Measurements from ENCODE around the gene STYXL1. TPM values are rescaled to one million over a fixed set of nuclear protein-coding genes. Genes with fewer than 3 reads are reported as not detected.

The STYXL1 gene
- total RNA-seq, 8 experiments from 2014 or later = 33.3 to 63.4 (median 42.4) TPM

DNA sequence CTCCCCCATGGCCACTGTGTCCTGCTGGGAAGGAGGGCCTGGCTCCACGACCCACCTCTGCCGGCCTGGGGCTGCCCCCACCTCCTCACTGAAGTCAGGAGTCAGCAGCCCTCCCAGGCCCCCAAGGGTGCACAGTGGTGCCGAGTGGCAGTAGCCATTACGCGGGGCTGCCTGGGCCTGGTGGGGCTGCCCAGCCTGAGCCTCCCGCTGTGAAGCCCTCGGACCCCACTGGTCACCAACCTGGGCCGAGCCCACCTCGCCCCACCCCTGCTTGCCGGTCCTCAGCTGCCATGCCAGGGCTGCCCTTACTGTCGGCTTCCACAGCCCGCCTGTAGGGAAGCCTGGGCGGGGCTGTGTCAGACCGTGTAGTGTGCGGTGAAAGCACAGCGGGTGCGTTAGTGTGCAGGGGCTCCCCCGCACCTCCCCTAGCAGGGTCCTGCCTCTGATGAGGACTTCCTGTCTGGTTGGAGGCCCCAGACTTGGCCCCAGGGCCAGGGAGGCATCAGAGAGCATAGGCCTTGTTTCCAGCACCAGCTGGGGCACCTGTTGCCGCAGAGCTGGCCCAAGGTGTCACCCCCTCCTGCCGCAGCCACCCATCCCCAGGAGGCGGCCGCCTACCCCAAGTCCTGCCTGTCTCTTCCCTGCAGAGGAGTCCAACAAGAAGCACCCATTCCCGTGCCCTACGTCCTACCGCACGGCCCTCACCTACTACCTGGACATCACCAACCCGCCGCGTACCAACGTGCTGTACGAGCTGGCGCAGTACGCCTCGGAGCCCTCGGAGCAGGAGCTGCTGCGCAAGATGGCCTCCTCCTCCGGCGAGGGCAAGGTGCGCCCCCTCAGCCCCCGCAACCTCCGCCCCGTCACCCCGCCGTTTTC lies 63.4 kb downstream of the STYXL1 start:
- Histone ChIP-seq H3K4me3 (no peak overlapping the region), H3K4me1 (replicated peaks in 1 of 2) (no peaks in the 10 kb centered on the region), H3K27ac (no peak overlapping the region)
- ATAC-seq (replicated peaks in 6 of 8) = peak in 3 of 8 experiments; percentile 9 to 12 (median 12)
- WGBS, 10 experiments = 100% methylated on average over 1 of the region's 44 CpGs; no CpG with 5 or more reads in 9 of the 10 experiments
- in situ Hi-C loops (cut with MboI; ENCODE audit: low pct_unique_long_range_greater_than_20kb in 2 of 9, low sequenced_read_pairs in 9 of 9, unreplicated experiment in 9 of 9) = no loop called here

DNA sequence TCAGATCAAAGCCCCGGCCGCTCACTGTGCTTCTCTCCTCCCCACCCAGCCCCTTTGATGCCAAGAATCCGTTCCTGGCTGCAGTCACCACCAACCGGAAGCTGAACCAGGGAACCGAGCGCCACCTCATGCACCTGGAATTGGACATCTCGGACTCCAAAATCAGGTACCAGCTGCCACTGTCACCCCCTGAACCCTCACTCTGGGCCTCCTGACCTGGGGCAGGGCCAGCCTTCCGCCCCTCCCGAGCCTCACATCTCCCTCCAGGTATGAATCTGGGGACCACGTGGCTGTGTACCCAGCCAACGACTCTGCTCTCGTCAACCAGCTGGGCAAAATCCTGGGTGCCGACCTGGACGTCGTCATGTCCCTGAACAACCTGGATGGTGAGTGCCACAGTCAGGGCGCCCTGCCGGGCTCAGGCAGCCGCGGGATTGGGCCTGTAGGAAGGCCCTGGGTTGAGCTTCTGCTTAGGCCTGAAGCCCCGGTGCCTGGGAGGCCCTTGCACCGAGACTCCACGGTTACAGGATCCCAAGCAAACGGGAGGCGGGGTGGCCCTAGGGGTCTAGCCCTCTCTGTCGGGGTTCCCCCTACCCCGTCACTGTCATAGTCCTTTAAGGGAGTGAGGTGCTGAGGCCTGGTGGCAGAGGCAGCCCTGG lies 64.2 kb downstream of the STYXL1 start:
- H3K27ac ChIP-seq = no peak overlapping the region
- no peak for ATAC-seq (replicated peaks in 6 of 8)
- in situ Hi-C loops (cut with MboI; ENCODE audit: low pct_unique_long_range_greater_than_20kb in 2 of 9, low sequenced_read_pairs in 9 of 9, unreplicated experiment in 9 of 9) = no loop called here
- H3K4me3 ChIP-seq = no peak overlapping the region
- no peaks in the 10 kb centered on the region for H3K4me1 ChIP-seq (replicated peaks in 1 of 2)
- 80 to 92% (median 89%) methylated on average over 2 to 5 of the region's 26 CpGs; no CpG with 5 or more reads in 7 of the 10 experiments for WGBS, 10 experiments

- no peak overlapping the region for H3K27ac ChIP-seq
These were observed 65.3 kb downstream of the STYXL1 start for GRCh38 chr7:75982306-75983064.

GRCh38 chr7:75981453-75982305 lies 66.1 kb downstream of the STYXL1 start:
- in situ Hi-C loops (cut with MboI; ENCODE audit: low pct_unique_long_range_greater_than_20kb in 2 of 9, low sequenced_read_pairs in 9 of 9, unreplicated experiment in 9 of 9) = no loop called here
- Histone ChIP-seq H3K27ac (no peak overlapping the region), H3K4me1 (replicated peaks in 1 of 2) (peaks cover 5 to 9% of the 10 kb centered on the region in 2 donors), H3K4me3 (no peak overlapping the region)
- 40 to 100% (median 100%) methylated on average over 1 to 2 of the region's 38 CpGs; no CpG with 5 or more reads in 6 of the 10 experiments for WGBS, 10 experiments
- no peak for ATAC-seq (replicated peaks in 6 of 8)

More at GRCh38 chr7:75982306-75983064, 65.3 kb downstream of the STYXL1 start:
- no peak for ATAC-seq (replicated peaks in 6 of 8)
- Histone ChIP-seq H3K4me3 (no peak overlapping the region), H3K4me1 (replicated peaks in 1 of 2) (peaks cover 5 to 7% of the 10 kb centered on the region in 2 donors)
- in situ Hi-C loops (cut with MboI; ENCODE audit: low pct_unique_long_range_greater_than_20kb in 2 of 9, low sequenced_read_pairs in 9 of 9, unreplicated experiment in 9 of 9) = no loop called here
- WGBS, 10 experiments = 77 to 100% (median 94%) methylated on average over 1 to 8 of the region's 22 CpGs; no CpG with 5 or more reads in 5 of the 10 experiments

DNA sequence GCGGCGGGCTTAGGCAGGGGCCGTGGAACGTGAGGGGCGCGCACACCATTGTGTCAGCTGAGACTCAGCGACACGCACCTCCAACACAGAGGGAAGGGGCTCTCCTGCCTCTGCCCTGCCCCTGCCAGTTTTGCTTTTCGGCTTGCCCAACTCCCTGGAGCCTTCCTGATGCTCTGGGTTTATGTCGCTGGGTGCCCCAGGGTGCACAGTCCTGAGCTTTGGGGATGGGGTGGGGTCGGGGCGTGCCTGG lies 66.7 kb downstream of the STYXL1 start:
- Histone ChIP-seq H3K4me1 (replicated peaks in 1 of 2) (peaks cover 5 to 9% of the 10 kb centered on the region in 2 donors), H3K27ac (no peak overlapping the region), H3K4me3 (no peak overlapping the region)
- in situ Hi-C loops (cut with MboI; ENCODE audit: low pct_unique_long_range_greater_than_20kb in 2 of 9, low sequenced_read_pairs in 9 of 9, unreplicated experiment in 9 of 9) = no loop called here
- 100% methylated on average over 2 to 5 of the region's 12 CpGs; no CpG with 5 or more reads in 8 of the 10 experiments for WGBS, 10 experiments
- ATAC-seq (replicated peaks in 6 of 8) = no peak

DNA sequence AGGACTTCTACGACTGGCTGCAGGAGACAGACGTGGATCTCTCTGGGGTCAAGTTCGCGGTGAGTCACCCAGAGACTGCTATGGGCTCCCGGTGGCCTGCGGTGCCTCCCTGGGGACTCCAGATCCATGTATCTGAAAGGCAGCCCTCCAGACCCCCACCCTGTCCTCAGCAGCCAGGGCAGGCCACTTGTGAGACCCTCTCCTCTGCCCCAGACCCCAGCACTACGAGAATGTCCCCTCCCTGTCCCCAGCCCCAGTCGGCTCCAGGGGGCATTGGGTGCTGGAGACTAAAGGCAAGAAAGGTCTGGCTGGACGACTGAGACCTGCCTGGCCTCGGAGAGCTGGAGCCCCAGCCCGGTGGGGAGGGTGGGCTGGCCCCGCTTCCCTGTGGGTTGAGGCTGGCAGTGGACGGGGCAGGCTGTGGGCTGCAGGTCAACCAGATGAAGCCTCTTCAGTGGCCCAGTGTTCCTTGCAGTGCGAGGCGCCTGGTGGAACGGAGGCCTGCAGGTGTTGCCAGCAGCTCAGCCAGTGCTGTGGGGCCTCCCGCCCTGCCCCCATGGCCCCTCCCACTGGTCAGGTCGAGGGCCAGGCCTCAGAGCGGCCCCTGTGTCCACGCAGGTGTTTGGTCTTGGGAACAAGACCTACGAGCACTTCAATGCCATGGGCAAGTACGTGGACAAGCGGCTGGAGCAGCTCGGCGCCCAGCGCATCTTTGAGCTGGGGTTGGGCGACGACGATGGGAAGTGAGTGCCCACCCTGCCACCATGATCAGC lies 67.2 kb downstream of the STYXL1 start:
- ATAC-seq (replicated peaks in 6 of 8) = no peak
- H3K4me3 ChIP-seq = no peak overlapping the region
- in situ Hi-C loops (cut with MboI; ENCODE audit: low pct_unique_long_range_greater_than_20kb in 2 of 9, low sequenced_read_pairs in 9 of 9, unreplicated experiment in 9 of 9) = no loop called here
- H3K4me1 ChIP-seq (replicated peaks in 1 of 2) = peaks cover 5 to 9% of the 10 kb centered on the region in 2 donors
- WGBS, 10 experiments = 83 to 100% (median 91%) methylated on average over 1 to 11 of the region's 29 CpGs; no CpG with 5 or more reads in 6 of the 10 experiments
- H3K27ac ChIP-seq = no peak overlapping the region

DNA sequence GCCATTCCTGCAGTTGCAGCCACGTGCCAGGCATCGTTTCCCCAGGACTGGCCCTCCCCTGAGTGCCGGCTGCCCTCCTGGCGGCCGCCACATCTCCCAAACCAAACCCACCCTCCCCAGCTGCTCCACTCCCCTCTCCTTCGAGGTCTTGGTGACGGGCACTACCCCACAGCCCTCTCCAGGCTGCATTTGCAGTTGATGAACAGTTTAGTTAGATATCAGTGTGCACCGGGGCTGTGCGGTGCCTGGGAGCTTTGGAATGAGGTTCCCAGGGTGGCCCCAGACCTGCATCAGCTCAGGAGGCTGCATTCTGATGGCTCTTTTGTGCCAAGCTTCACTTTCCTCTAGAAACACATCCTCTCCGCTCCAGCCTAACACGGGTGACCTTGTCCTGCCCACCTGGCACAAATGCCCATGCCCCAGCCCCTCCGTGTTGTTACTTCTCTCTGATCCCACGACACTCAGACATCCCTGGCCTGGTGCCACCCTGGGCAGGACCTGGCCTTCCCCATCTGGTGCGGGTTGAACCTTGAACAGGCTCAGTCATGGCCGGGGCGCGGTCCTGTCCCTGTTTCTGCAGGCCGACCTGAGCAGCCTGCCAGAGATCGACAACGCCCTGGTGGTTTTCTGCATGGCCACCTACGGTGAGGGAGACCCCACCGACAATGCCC lies 67.9 kb downstream of the STYXL1 start:
- WGBS, 10 experiments = 59 to 98% (median 74%) methylated on average over 1 to 11 of the region's 22 CpGs; no CpG with 5 or more reads in 5 of the 10 experiments
- ATAC-seq (replicated peaks in 6 of 8) = peak in 1 of 8 experiments; percentile 14
- Histone ChIP-seq H3K4me1 (replicated peaks in 1 of 2) (peaks cover 5 to 9% of the 10 kb centered on the region in 2 donors), H3K27ac (no peak overlapping the region), H3K4me3 (no peak overlapping the region)
- in situ Hi-C loops (cut with MboI; ENCODE audit: low pct_unique_long_range_greater_than_20kb in 2 of 9, low sequenced_read_pairs in 9 of 9, unreplicated experiment in 9 of 9) = no loop called here

- no peak overlapping the region for H3K27ac ChIP-seq
- no peak overlapping the region for H3K4me3 ChIP-seq
- ATAC-seq (replicated peaks in 6 of 8) = peak in 2 of 8 experiments; percentile 22 to 92
- WGBS, 10 experiments = 12 to 100% (median 60%) methylated on average over 1 to 7 of the region's 8 CpGs; no CpG with 5 or more reads in 1 of the 10 experiments
- peaks cover 5 to 9% of the 10 kb centered on the region in 2 donors for H3K4me1 ChIP-seq (replicated peaks in 1 of 2)
- in situ Hi-C loops (cut with MboI; ENCODE audit: low pct_unique_long_range_greater_than_20kb in 2 of 9, low sequenced_read_pairs in 9 of 9, unreplicated experiment in 9 of 9) = no loop called here
These were observed 70.1 kb downstream of the STYXL1 start for GRCh38 chr7:75977743-75978142.

- in situ Hi-C loops (cut with MboI; ENCODE audit: low pct_unique_long_range_greater_than_20kb in 2 of 9, low sequenced_read_pairs in 9 of 9, unreplicated experiment in 9 of 9) = no loop called here
- WGBS, 10 experiments = 65 to 95% (median 79%) methylated on average over 1 to 14 of the region's 19 CpGs; no CpG with 5 or more reads in 4 of the 10 experiments
- Histone ChIP-seq H3K27ac (peak overlapping the region in 1 of 2 donors; percentile 68), H3K4me1 (replicated peaks in 1 of 2) (peaks cover 43 to 44% of the 10 kb centered on the region in 2 donors), H3K4me3 (no peak overlapping the region)
- ATAC-seq (replicated peaks in 6 of 8) = no peak
These were observed 75.6 kb downstream of the STYXL1 start for GRCh38 chr7:75971961-75972763.

DNA sequence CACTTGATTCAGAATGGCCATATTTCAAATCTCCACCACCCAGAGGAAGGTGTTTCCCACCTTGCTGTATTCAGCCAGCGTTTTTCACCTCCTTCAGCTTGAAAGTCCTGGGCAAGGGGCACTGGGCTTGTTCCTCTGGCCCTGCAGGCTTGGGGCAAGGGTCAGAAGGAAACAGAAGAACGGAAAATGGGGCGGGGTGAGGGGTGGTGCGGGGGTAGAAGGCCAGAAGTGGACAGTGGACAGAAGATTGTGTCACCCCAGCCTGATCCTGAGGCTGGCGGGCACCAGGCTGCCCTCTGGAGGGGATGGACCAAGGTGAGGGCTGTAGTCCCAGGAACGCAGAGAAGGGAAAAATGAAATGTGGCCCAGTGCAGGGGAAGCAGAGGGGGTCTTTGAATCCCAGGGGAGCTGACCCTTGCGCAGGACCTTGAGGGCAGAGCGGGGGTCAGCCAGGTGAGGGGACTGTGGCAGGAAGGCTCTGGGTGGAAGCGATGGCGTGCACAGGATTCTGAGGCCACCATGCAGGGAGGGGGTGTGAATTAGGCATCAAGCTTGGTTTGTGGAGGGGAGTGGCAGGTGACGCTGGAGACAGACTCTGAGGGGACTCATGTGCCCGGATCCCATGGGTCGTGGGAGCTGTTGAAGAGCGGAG lies 76.4 kb downstream of the STYXL1 start:
- in situ Hi-C loops (cut with MboI; ENCODE audit: low pct_unique_long_range_greater_than_20kb in 2 of 9, low sequenced_read_pairs in 9 of 9, unreplicated experiment in 9 of 9) = no loop called here
- Histone ChIP-seq H3K4me1 (replicated peaks in 1 of 2) (peaks cover 50 to 51% of the 10 kb centered on the region in 2 donors), H3K27ac (peak overlapping the region in 1 of 2 donors; percentile 68), H3K4me3 (no peak overlapping the region)
- no peak for ATAC-seq (replicated peaks in 6 of 8)
- 56 to 100% (median 80%) methylated on average over 1 to 7 of the region's 14 CpGs; no CpG with 5 or more reads in 5 of the 10 experiments for WGBS, 10 experiments
